Measurements from ENCODE around the gene ZBED5.

GRCh38 chr11:10887307-10887706 is 29.5 kb upstream of the ZBED5 start:
- TF ChIP-seq ZNF707 (CRISPR knock-in tag; conservative IDR thresholded peaks at IDR 0.05) (no peak), GTF2F1 (IDR thresholded peaks at IDR 0.05; ENCODE audit: low read depth, low read length) (no peak), ZNF318 (IDR thresholded peaks at IDR 0.05; ENCODE audit: borderline replicate concordance in 1 of 2, low read depth in 1 of 2) (no peak), DDX20 (tag; IDR thresholded peaks at IDR 0.05; ENCODE audit: low read depth) (no peak), EHMT2 (IDR thresholded peaks at IDR 0.05) (no peak), POLR2AphosphoS5 (IDR thresholded peaks at IDR 0.05; ENCODE audit: control insufficient read depth, insufficient read depth, low read depth, low read length) (no peak), POLR2B (IDR thresholded peaks at IDR 0.05; ENCODE audit: low read depth, partially characterized antibody) (no peak), FOXM1 (IDR thresholded peaks at IDR 0.05; ENCODE audit: low read depth) (no peak), FOXM1 (CRISPR knock-in tag; IDR thresholded peaks at IDR 0.05; ENCODE audit: low read depth) (no peak)
- TF ChIP-seq, protein P1, sequence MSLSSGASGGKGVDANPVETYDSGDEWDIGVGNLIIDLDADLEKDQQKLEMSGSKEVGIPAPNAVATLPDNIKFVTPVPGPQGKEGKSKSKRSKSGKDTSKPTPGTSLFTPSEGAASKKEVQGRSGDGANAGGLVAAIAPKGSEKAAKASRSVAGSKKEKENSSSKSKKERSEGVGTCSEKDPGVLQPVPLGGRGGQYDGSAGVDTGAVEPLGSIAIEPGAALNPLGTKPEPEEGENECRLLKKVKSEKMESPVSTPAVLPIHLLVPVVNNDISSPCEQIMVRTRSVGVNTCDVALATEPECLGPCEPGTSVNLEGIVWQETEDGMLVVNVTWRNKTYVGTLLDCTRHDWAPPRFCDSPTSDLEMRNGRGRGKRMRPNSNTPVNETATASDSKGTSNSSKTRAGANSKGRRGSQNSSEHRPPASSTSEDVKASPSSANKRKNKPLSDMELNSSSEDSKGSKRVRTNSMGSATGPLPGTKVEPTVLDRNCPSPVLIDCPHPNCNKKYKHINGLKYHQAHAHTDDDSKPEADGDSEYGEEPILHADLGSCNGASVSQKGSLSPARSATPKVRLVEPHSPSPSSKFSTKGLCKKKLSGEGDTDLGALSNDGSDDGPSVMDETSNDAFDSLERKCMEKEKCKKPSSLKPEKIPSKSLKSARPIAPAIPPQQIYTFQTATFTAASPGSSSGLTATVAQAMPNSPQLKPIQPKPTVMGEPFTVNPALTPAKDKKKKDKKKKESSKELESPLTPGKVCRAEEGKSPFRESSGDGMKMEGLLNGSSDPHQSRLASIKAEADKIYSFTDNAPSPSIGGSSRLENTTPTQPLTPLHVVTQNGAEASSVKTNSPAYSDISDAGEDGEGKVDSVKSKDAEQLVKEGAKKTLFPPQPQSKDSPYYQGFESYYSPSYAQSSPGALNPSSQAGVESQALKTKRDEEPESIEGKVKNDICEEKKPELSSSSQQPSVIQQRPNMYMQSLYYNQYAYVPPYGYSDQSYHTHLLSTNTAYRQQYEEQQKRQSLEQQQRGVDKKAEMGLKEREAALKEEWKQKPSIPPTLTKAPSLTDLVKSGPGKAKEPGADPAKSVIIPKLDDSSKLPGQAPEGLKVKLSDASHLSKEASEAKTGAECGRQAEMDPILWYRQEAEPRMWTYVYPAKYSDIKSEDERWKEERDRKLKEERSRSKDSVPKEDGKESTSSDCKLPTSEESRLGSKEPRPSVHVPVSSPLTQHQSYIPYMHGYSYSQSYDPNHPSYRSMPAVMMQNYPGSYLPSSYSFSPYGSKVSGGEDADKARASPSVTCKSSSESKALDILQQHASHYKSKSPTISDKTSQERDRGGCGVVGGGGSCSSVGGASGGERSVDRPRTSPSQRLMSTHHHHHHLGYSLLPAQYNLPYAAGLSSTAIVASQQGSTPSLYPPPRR (CRISPR knock-in tag; IDR thresholded peaks at IDR 0.05; ENCODE audit: borderline replicate concordance), result no peak
